ENCODE measurements around the gene PDGFRB. TPM values are rescaled to one million over a fixed set of nuclear protein-coding genes. Genes with fewer than 3 reads are reported as not detected.

Gene PDGFRB
- polyA plus RNA-seq, 2 of the 4 experiments (the other 2 are of a cell fraction) = 0.22 TPM

- Histone ChIP-seq H3K27ac (no peak overlapping the region; a peak in 1 of 6 replicates), H3K4me2 (no peak overlapping the region), H3K4me3 (no peak overlapping the region), H3K9me3 (no peaks in the 10 kb centered on the region), H3K4me1 (peaks cover 8% of the 10 kb centered on the region; the same call in 1 of the 3 replicates)
- ATAC-seq (no peak), FAIRE-seq (no peak), DNase-seq (ENCODE audit: low read depth in 1 of 2, low spot score in 1 of 2) (no peak)
- no peak for TF ChIP-seq MAFK (IDR thresholded peaks at IDR 0.05; ENCODE audit: partially characterized antibody)
- no peak for TF ChIP-seq ATOH8 (CRISPR knock-in tag; IDR thresholded peaks at IDR 0.05; ENCODE audit: low read depth)
- no peak for TF ChIP-seq RCOR1 (IDR thresholded peaks at IDR 0.05; ENCODE audit: low read depth, low read length)
- TF ChIP-seq FOSB (CRISPR knock-in tag; IDR thresholded peaks at IDR 0.05) = no peak
- TF ChIP-seq FOSL2 (IDR thresholded peaks at IDR 0.05) = no peak
- TF ChIP-seq FOSL2 (CRISPR knock-in tag; IDR thresholded peaks at IDR 0.05) = no peak
- no peak for TF ChIP-seq RNF2 (IDR thresholded peaks at IDR 0.05; ENCODE audit: borderline replicate concordance, low read depth)
- no peak for TF ChIP-seq POLR2A (IDR thresholded peaks at IDR 0.05; ENCODE audit: low read length)
- TF ChIP-seq BHLHE40 (IDR thresholded peaks at IDR 0.05; ENCODE audit: low read depth, low read length) = no peak
- no peak for TF ChIP-seq SMC3 (IDR thresholded peaks at IDR 0.05)
- TF ChIP-seq CHD2 (IDR thresholded peaks at IDR 0.05; ENCODE audit: low read length, partially characterized antibody) = no peak
- no peak for TF ChIP-seq HMGXB4 (CRISPR knock-in tag; IDR thresholded peaks at IDR 0.05; ENCODE audit: borderline replicate concordance)
- no peak for TF ChIP-seq MAX (IDR thresholded peaks at IDR 0.05)
- no peak for TF ChIP-seq NPAS2 (CRISPR knock-in tag; IDR thresholded peaks at IDR 0.05; ENCODE audit: borderline replicate concordance)
- TF ChIP-seq CBX2 (IDR thresholded peaks at IDR 0.05; ENCODE audit: borderline replicate concordance, low read depth) = no peak
- no peak for TF ChIP-seq TFCP2L1 (CRISPR knock-in tag; IDR thresholded peaks at IDR 0.05)
- no peak for TF ChIP-seq CHD4 (IDR thresholded peaks at IDR 0.05; ENCODE audit: borderline replicate concordance)
- TF ChIP-seq EHMT2 (IDR thresholded peaks at IDR 0.05; ENCODE audit: low read depth) = no peak
- TF ChIP-seq NR3C1 (IDR thresholded peaks at IDR 0.05) = no peak
- 74% methylated on average over 6 of the region's 9 CpGs for WGBS (ENCODE audit: missing lambda C conversion rate)
- POLR2A ChIA-PET = no interaction called here
- CTCF ChIA-PET = interaction anchor here (0.8 to 8.8 kb wide), 7 partner anchors 11 to 191 kb away, joined by 3 to 140 read pairs (median 5); partner anchors contain the start of gene ARSI
Observed at GRCh38 chr5:150159741-150160179, 4.1 kb upstream of the PDGFRB start.

GRCh38 chr5:150159031-150159430, 3.4 kb upstream of the PDGFRB start:
- no peak overlapping the region for H3K4me2 ChIP-seq
- DNase-seq (ENCODE audit: low read depth in 1 of 2, low spot score in 1 of 2) (no peak), ATAC-seq (no peak), FAIRE-seq (no peak)
- no peaks in the 10 kb centered on the region for H3K9me3 ChIP-seq
- TF ChIP-seq RARB (CRISPR knock-in tag; IDR thresholded peaks at IDR 0.05) (no peak), EHF (CRISPR knock-in tag; IDR thresholded peaks at IDR 0.05) (no peak), ZNF302 (CRISPR knock-in tag; IDR thresholded peaks at IDR 0.05) (no peak)
- ChIA-PET POLR2A (no interaction called here), CTCF (interaction anchor here (0.6 to 8.8 kb wide), 11 partner anchors 16 to 192 kb away, joined by 3 to 140 read pairs (median 4); no protein-coding TSS in a partner anchor)
- 89% methylated on average over 4 of the region's 6 CpGs for WGBS (ENCODE audit: missing lambda C conversion rate)
- H3K27ac ChIP-seq = no peak overlapping the region
- peaks cover 8% of the 10 kb centered on the region; the same call in 1 of the 3 replicates for H3K4me1 ChIP-seq
- no peak overlapping the region for H3K4me3 ChIP-seq

Measured in A549 (cell line).